Effector memory CD4-positive, alpha-beta T cell (primary cell): ENCODE measurements around the gene TMEM183A.

Source experiments
- DNase-seq, 3 donors: peaks; one replicate each; pipeline ENCODE4 v3.0.0-alpha.2; 2020
- H3K27ac ChIP-seq: 2 replicates; pipeline ENCODE4 v1.7.0; 2013; ENCODE audit warnings: mild to moderate bottlenecking, low read length, moderate library complexity; ENCODE audit not compliant: insufficient read depth, poor library complexity, severe bottlenecking
- H3K27me3 ChIP-seq: replicated peaks from 2 replicates; pipeline ENCODE4 v1.7.0; 2013; ENCODE audit warnings: mild to moderate bottlenecking, low read length; ENCODE audit not compliant: insufficient read depth, control insufficient read depth, poor library complexity, severe bottlenecking
- H3K36me3 ChIP-seq: 2 replicates; pipeline ENCODE4 v1.7.0; 2013; ENCODE audit warnings: mild to moderate bottlenecking, low read length, moderate library complexity; ENCODE audit not compliant: control insufficient read depth, insufficient read depth
- H3K4me1 ChIP-seq: 2 replicates; pipeline ENCODE4 v1.7.0; 2013; ENCODE audit warnings: low read length, mild to moderate bottlenecking; ENCODE audit not compliant: control insufficient read depth, insufficient read depth, poor library complexity, severe bottlenecking
- H3K4me3 ChIP-seq: 2 replicates; pipeline ENCODE4 v1.7.0; 2013; ENCODE audit warnings: low read length, low read depth, mild to moderate bottlenecking; ENCODE audit not compliant: insufficient read depth, poor library complexity, severe bottlenecking
- H3K9me3 ChIP-seq: 2 replicates; pipeline ENCODE4 v1.7.0; 2013; ENCODE audit warnings: mild to moderate bottlenecking, low read length, moderate library complexity; ENCODE audit not compliant: control insufficient read depth
- total RNA-seq, 3 donors: gene quantifications; one replicate each; lab custom pipeline; 2026; lab: John Stamatoyannopoulos, UW

The TMEM183A gene
- 64.2 to 107 (median 92.0) reads per million in 3 donors for total RNA-seq

- Histone ChIP-seq H3K9me3 (no peaks in the 10 kb centered on the region), H3K27me3 (no peaks in the 10 kb centered on the region), H3K36me3 (peaks cover 25% of the 10 kb centered on the region), H3K4me1 (peaks cover 11% of the 10 kb centered on the region), H3K4me3 (peak within 1 kb of the TSS; percentile 99), H3K27ac (peak within 1 kb of the TSS; percentile 86)
- DNase-seq, result peak; percentile 88 to 94 (median 89)
These were observed at the start of gene TMEM183A for GRCh38 chr1:203006948-203007871. Gene TMEM183A (plus strand): TSS chr1:203007374. CDS start chr1:203007466, 92 bp downstream.

GRCh38 chr1:202957733-202958543 lies 49.2 kb upstream of the TMEM183A start, which contains the start of gene ADIPOR1:
Gene ADIPOR1 (minus strand): TSS chr1:202958312. CDS start chr1:202951070, 7,242 bp downstream.
- Histone ChIP-seq H3K4me3 (peak within 1 kb of the TSS; percentile 86), H3K27ac (peak within 1 kb of the TSS; percentile 91), H3K36me3 (peaks cover 14% of the 10 kb centered on the region), H3K4me1 (peaks cover 5% of the 10 kb centered on the region), H3K9me3 (no peaks in the 10 kb centered on the region), H3K27me3 (no peaks in the 10 kb centered on the region)
- DNase-seq, result peak; percentile 90 to 93 (median 91)

GRCh38 chr1:202958544-202959275 lies 48.5 kb upstream of the TMEM183A start:
- H3K27me3 ChIP-seq, result no peaks in the 10 kb centered on the region
- H3K4me1 ChIP-seq, result peaks cover 5% of the 10 kb centered on the region
- peaks cover 14% of the 10 kb centered on the region for H3K36me3 ChIP-seq
- DNase-seq, result peak in 1 of 3 donors; percentile 14
- peak overlapping the region; percentile 91 for H3K27ac ChIP-seq
- H3K9me3 ChIP-seq, result no peaks in the 10 kb centered on the region
- H3K4me3 ChIP-seq, result peak overlapping the region; percentile 48

GRCh38 chr1:202959276-202959620 lies 47.9 kb upstream of the TMEM183A start:
- DNase-seq, result no peak
- H3K36me3 ChIP-seq, result peaks cover 14% of the 10 kb centered on the region
- no peaks in the 10 kb centered on the region for H3K27me3 ChIP-seq
- peaks cover 5% of the 10 kb centered on the region for H3K4me1 ChIP-seq
- H3K27ac ChIP-seq, result peak overlapping the region; percentile 91
- no peak overlapping the region for H3K4me3 ChIP-seq
- H3K9me3 ChIP-seq, result no peaks in the 10 kb centered on the region

DNA sequence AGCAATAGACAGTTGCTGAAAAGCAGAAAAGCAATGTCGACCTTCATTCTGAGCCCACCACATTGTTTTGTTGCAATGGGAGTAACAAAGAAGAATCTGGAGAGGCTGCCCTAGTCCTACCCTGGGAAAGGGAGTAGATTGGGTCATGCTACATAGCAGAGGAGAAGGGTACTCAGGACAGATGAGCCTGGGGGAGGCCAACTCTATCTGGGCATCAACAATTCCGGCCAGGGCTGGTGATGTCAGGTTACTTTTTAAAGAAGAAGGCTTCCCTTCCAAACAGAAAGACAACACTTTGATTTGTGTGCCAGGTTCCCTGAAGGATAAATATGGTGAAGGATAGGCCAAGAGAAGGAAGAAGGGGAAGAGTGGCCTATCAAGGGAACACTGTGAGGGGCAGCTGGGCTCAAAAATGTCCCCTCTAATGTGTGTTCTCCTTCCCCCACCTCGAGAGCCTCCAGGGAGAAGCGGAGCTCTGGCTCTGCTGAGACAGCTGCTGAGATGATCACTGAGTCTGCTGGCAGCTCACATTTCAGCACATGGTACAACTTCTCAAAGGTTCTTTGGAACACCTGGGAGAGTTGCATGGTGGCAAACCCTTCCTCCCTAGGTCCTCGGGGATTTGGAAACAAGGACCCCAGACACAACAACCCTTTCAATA lies 45.8 kb upstream of the TMEM183A start:
- peaks cover 14% of the 10 kb centered on the region for H3K36me3 ChIP-seq
- no peak for DNase-seq
- H3K4me3 ChIP-seq, result no peak overlapping the region
- H3K9me3 ChIP-seq, result no peaks in the 10 kb centered on the region
- no peak overlapping the region for H3K27ac ChIP-seq
- peaks cover 5% of the 10 kb centered on the region for H3K4me1 ChIP-seq
- H3K27me3 ChIP-seq, result no peaks in the 10 kb centered on the region

DNA sequence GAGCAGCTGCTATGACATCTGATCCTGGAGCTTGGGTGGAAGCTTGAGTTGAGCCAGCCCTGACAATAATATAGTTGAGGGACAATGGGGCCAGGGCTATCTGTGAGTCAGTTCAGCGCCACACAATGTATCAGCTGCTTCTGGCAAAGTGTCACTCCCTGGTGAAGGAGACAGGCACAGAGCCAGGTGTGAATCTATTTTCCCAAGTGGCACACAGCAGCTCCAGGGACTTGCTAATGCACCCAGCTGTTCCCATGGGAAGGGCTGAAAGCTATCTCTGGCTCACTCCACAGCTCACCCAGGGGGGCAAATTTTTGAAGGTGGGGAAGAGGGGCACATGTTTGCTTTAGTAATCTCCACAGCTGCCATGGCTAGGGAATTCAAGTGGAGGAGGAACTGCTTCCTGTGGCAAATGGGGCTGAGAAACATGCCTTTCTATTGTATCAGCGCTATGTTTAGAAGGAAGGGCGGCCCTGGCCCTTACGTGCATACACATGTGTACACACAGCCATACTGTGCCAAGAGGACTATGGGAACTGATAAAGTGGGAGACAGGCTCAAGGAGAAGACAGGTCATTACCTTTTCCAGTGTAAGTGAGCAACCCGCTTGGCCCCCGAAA lies 42.3 kb upstream of the TMEM183A start:
- no peak for DNase-seq
- Histone ChIP-seq H3K27ac (no peak overlapping the region), H3K27me3 (no peaks in the 10 kb centered on the region), H3K36me3 (peaks cover 14% of the 10 kb centered on the region), H3K9me3 (no peaks in the 10 kb centered on the region), H3K4me3 (no peak overlapping the region), H3K4me1 (peaks cover 11% of the 10 kb centered on the region)

GRCh38 chr1:202965422-202965821 lies 41.8 kb upstream of the TMEM183A start:
- Histone ChIP-seq H3K4me3 (no peak overlapping the region), H3K36me3 (peaks cover 14% of the 10 kb centered on the region), H3K4me1 (peaks cover 11% of the 10 kb centered on the region), H3K27me3 (no peaks in the 10 kb centered on the region), H3K9me3 (no peaks in the 10 kb centered on the region), H3K27ac (no peak overlapping the region)
- DNase-seq, result no peak

- Histone ChIP-seq H3K4me1 (peaks cover 11% of the 10 kb centered on the region), H3K27ac (peak overlapping the region; percentile 76), H3K9me3 (no peaks in the 10 kb centered on the region), H3K27me3 (no peaks in the 10 kb centered on the region), H3K4me3 (peak overlapping the region; percentile 61), H3K36me3 (peaks cover 14% of the 10 kb centered on the region)
- no peak for DNase-seq
These were observed 40.9 kb upstream of the TMEM183A start for GRCh38 chr1:202966006-202966898.
